A549 treated with AZD9567 at 1 μM for 4 hours (cell line): ENCODE measurements around the gene SSR3. TPM values are rescaled to one million over a fixed set of nuclear protein-coding genes. Genes with fewer than 3 reads are reported as not detected.

Experiments used
- total RNA-seq: library from RNA; stranded (reverse); fragments of 200-300 nt; extraction: Qiagen RNA extraction; gene quantifications from 5 replicates; pipeline ENCODE4 v1.2.3, GENCODE V29; 2022; ENCODE audit not compliant: insufficient read depth

Gene SSR3
- total RNA-seq: 173 to 209 TPM (median 204 TPM) in 5 replicates

DNA sequence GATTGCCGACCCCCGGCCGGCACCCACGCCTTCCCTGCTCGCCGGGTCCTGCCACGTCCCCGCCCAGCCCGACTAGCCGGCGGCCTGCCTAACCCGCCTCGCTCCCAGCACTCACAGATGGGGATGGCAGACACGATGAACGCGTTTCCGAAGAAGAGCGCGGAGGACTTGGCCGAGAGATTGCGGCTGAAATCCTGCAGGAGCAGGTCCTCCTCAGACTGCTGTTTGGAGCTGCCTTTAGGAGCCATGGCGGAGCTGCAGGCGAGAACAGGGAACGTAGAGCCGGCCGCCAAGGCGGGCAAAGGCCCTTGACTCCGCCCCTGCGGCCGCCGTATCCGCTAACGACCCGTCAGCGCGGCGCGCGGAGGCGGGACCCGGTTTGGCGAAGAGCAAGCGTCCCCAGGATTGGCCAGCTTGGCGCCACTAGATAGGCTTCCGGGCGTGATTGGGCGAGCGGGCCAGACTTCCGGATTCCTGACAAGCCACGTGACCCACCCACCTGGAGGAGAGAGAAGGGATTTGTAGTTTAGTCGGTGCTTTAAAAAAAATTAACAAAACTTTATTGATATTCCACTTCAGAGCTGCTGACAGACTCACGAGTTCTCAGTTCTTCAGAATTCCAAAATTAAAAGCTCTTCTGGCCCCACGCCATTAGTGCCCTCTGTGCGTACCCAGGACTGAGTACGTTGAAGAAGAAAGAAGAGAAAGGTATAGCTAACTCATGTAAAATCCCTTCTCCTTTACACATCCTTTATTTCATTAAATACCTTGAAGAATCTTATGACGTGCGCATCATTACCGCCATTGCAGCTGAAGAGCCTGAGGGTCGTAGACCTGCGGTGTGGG lies at the start of gene SSR3:
TSS of gene SSR3 (minus strand) at position 276 of the 846 bp plus-strand sequence. CDS start at position 248, 28 bp downstream.

Other genes with a start within 250 kb of the SSR3 start
- 68.9 to 110 TPM (median 69.7 TPM) in 5 replicates for gene TIPARP, start 119.5 kb upstream of the SSR3 start, total RNA-seq